ENCODE data around the gene GLMN. TPM values are rescaled to one million over a fixed set of nuclear protein-coding genes. Genes with fewer than 3 reads are reported as not detected.

GLMN gene
- total and polyA plus RNA-seq, 11 donors = 3.0 to 11.0 (median 5.8) TPM

GRCh38 chr1:92307980-92308379, 9.2 kb upstream of the GLMN start:
- Histone ChIP-seq H3K9me3 (no peaks in the 10 kb centered on the region), H3K27me3 (no peaks in the 10 kb centered on the region), H3K36me3 (peaks cover 0 to 88% (median 68%) of the 10 kb centered on the region in 9 donors), H3K4me3 (no peak overlapping the region), H3K4me1 (no peaks in the 10 kb centered on the region), H3K27ac (no peak overlapping the region)
- WGBS, 4 donors = 82 to 91% (median 87%) methylated on average over 4 of the region's 4 CpGs
- intact Hi-C loops (cut with DNase I) = loop anchor here in 1 of 10 donors (10.0 kb wide), 1 partner anchor 507 kb away; no protein-coding TSS in a partner anchor
- TF ChIP-seq CTCF (IDR thresholded peaks at IDR 0.05) (no peak), POLR2A (IDR thresholded peaks at IDR 0.05) (no peak)
- ATAC-seq = no peak
- no peak for DNase-seq

- H3K27me3 ChIP-seq = no peaks in the 10 kb centered on the region
- H3K4me1 ChIP-seq = no peaks in the 10 kb centered on the region
- H3K9me3 ChIP-seq = no peaks in the 10 kb centered on the region
- H3K27ac ChIP-seq = no peak overlapping the region
- DNase-seq (no peak), ATAC-seq (no peak)
- peaks cover 0 to 80% (median 68%) of the 10 kb centered on the region in 9 donors for H3K36me3 ChIP-seq
- no peak for TF ChIP-seq CTCF (IDR thresholded peaks at IDR 0.05)
- no peak for TF ChIP-seq POLR2A (IDR thresholded peaks at IDR 0.05)
- intact Hi-C loops (cut with DNase I) = loop anchor here in 1 of 10 donors (10.0 kb wide), 1 partner anchor 509 kb away; no protein-coding TSS in a partner anchor
- H3K4me3 ChIP-seq = no peak overlapping the region
These were observed 7.2 kb upstream of the GLMN start for GRCh38 chr1:92306020-92306419.

GRCh38 chr1:92301021-92301420, 2.2 kb upstream of the GLMN start:
- Histone ChIP-seq H3K27ac (no peak overlapping the region), H3K4me3 (no peak overlapping the region), H3K36me3 (peaks cover 0 to 53% (median 44%) of the 10 kb centered on the region in 9 donors), H3K27me3 (no peaks in the 10 kb centered on the region), H3K4me1 (peaks cover 0 to 23% (median 13%) of the 10 kb centered on the region in 12 donors), H3K9me3 (no peaks in the 10 kb centered on the region)
- TF ChIP-seq CTCF (IDR thresholded peaks at IDR 0.05) (no peak), POLR2A (IDR thresholded peaks at IDR 0.05) (no peak)
- intact Hi-C loops (cut with DNase I) = loop anchor here in 1 of 10 donors (10.0 kb wide), 1 partner anchor 514 kb away; no protein-coding TSS in a partner anchor
- ATAC-seq = no peak
- WGBS, 4 donors = 89 to 94% (median 93%) methylated on average over 5 of the region's 5 CpGs
- DNase-seq = no peak

- peaks cover 0 to 47% (median 41%) of the 10 kb centered on the region in 9 donors for H3K36me3 ChIP-seq
- DNase-seq (no peak), ATAC-seq (no peak)
- H3K27me3 ChIP-seq = no peaks in the 10 kb centered on the region
- peaks cover 0 to 23% (median 13%) of the 10 kb centered on the region in 12 donors for H3K4me1 ChIP-seq
- no peaks in the 10 kb centered on the region for H3K9me3 ChIP-seq
- H3K27ac ChIP-seq = peak overlapping the region in 11 of 12 donors; percentile 85 to 95 (median 92)
- peak overlapping the region; percentile 59 to 97 (median 86) for H3K4me3 ChIP-seq
- no peak for TF ChIP-seq CTCF (IDR thresholded peaks at IDR 0.05)
- no peak for TF ChIP-seq POLR2A (IDR thresholded peaks at IDR 0.05)
- intact Hi-C loops (cut with DNase I) = loop anchor here in 8 of 10 donors (5.0 to 10.0 kb wide), 6 partner anchors 305 to 1015 kb away; partner anchors contain the start of gene CDC7 (in 3 of the 8)
- 45 to 50% (median 47%) methylated on average over 11 of the region's 11 CpGs for WGBS, 4 donors
These were observed 827 bp upstream of the GLMN start for GRCh38 chr1:92299477-92300150.
